Activated gamma-delta T cell treated with Interleukin-2 at 50 U/mL for 16 hours (primary cell): ENCODE results near the gene STARD3NL.
"Not testable (repeated sequence)": the region's sequence is repeated elsewhere in the genome, so short reads cannot be mapped to it uniquely, and the experiment has no call there.

ENCODE experiments used
- DNase-seq: peaks from one replicate; pipeline ENCODE4 v3.0.0-alpha.2; 2020

The STARD3NL gene, protein sequence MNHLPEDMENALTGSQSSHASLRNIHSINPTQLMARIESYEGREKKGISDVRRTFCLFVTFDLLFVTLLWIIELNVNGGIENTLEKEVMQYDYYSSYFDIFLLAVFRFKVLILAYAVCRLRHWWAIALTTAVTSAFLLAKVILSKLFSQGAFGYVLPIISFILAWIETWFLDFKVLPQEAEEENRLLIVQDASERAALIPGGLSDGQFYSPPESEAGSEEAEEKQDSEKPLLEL

DNA sequence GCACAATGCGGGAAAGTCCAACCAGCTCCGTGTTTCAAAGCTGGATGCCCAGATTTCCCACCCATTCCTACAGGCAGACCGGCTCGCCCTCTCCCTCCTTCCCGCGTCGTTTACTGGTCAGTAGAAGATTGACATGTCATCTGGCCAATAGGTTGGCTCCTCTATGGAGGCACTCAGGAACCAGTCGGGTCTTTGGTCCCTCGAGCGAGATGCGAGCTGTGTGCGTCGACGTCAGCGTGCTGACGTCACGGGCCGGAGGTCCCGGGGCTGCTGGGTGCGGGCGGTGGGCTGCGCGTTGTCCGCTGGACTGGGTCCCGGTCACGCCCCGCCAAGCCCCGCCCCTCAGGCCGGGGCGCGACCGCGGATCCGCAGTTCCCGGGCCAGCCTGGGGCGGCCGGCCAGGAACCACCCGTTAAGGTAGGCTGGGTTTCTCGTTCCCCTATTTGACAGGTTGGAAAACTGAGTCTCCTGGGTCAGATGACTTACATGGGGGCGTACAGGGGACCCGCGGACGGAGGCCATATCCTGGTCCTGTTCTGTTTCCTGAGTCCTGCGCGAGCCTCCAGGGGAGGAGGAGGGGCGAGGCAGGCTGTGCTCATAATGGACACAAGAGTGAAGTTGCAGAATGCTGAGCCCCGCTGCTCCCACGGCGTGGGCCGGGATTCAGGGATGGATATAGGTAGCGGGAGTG lies at the start of gene STARD3NL:
STARD3NL (plus strand) TSS at position 242 of the 691 bp plus-strand sequence. CDS start 29,260 bp downstream, outside the sequence.
- peak; percentile 89 for DNase-seq

DNA sequence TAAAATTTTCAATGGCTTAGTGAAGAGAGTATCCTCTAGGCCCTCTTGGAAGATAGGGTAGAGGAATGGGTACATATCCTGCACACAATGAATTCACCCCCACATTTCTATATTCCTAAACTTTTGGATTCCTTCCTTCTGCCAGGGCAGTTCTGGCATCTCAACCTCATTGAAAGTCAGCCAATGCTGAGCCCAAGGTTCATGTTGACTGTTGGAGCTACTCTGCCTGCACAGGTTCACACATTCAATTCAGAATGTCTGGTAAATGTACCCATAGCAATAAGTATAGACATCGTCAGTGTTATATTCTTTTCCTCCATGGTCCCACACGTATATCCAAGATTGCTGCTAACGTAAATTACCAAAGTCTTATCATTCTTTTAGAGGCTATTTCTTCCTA lies 48.9 kb upstream of the STARD3NL start:
- no peak for DNase-seq

DNA sequence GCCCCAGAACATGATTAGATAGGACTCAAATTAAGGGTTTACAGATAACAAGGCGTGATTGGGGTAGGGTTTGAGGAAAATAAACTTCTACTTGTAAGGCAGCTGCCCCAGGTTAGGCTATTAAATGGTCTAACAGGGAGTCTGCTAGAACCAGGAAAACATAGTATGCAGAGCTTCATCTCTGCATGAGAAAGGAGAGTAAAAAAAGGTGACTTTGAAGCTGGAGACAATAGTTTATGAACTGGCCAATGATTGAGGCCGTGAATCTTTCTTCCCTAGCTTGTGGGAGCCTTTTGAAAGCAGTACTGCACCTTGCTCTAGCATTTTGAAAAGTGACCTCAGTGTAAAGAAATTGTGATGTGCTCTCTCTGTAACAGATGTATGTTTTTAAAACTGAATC lies 48.5 kb upstream of the STARD3NL start:
- DNase-seq, result no peak

DNA sequence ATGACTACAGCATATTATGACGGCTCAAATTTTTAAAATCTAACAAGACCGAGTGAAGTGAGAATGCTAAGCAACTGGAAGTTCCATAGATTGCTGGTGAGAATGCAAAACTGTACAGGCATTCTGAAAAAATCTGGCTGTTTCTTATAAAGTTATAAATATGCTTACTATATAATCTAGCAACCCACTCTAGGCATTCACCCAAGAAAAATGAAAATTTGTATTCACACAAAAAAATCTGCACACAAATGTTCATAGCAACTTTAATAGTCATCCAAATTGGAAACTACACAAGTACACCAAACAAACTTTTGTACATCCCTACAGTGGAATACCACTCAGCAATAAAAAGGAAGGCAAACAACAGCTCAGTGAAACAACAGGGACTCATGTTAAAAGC lies 39.9 kb upstream of the STARD3NL start:
- DNase-seq, result no peak

DNA sequence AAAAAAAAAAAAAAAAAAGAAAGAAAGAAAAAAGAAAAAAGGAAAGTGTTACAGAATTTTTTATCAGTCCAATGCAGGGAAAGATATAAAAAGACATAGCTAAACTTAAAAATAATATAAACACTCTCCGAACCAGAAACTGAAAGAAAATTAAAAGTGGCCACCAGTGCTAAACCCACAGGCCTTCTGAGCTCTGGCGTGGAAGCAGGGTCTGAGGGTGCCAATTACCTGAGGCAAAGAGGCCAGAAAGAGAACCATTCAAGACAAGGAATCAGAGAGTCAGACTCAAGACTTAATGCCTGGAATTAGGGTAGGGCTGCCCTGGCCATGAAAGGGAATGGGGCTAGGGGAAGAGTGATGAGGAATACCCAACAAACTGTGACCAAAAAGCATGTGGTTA lies 36.9 kb upstream of the STARD3NL start:
- no peak for DNase-seq

DNA sequence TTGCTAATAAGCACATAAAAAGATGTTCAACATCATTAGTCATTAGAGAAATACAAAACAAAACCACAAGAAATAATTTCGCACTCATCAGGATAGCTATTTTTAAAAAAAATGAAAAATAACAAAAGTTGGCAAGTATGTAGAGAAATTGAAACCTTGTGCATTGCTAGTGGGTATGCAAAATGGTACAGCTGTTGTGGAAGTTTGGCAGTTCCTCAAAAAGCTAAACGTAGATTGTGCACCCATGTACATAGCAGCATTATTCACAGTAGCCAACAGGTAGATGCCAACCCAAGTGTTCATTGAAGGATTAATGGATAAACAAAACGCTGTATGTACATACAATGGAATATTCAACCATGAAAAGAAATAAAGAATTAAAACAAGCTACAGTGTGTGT lies 35.3 kb upstream of the STARD3NL start:
- no peak for DNase-seq

DNA sequence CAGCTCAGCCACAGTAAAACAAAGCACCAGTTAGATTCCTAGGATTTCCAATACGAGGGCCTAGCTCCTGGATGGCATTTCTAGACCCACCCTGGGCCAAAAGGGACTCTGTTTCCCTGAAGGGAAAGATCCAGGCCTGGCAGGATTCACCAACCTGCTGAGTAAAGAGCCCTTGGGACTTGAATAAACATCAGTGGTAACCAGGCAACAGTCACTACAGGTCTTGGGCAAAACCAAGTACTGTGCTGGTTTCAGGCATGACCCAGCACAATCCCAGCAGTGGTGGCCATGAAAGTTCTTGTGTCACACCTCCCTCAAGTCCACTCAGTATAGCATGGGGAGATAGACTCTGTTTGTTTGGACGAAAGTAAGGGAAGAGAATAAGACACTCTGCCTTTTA lies 31.0 kb upstream of the STARD3NL start:
- DNase-seq, result no peak

DNA sequence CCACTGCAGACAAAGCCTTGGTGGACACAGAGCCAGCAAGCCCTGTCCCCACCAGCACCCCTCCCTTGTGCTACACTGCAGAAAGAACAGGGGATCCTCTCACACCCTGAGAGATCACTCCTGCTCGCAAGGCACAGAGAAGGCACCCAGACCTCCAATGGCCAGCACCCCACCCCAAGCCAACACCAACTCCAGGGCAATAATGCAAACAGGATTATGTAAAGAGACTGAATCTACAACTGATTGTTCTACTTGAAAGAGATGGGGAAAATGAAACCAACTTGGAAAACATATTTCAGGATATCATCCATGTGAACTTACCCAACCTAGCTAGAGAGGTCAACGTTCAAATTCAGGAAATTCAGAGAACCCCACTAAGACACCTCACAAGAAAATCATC lies 26.5 kb upstream of the STARD3NL start:
- no peak for DNase-seq

DNA sequence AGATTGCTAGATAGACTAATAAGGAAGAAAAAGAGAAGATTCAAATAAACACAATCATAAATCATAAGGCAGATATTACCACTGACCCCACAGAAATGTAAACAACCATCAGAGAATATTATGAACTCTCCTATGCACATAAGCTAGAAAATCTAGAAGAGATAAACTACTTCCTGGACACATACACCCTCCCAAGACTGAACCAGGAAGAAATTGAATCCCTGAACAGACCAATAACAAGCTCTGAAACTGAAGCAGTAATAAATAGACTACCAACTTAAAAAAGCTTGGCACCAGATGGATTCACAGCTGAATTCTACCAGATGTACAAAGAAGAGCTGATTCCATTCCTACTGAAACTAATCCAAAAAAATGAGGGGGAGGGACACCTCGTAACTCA lies 24.5 kb upstream of the STARD3NL start:
- no peak for DNase-seq

DNA sequence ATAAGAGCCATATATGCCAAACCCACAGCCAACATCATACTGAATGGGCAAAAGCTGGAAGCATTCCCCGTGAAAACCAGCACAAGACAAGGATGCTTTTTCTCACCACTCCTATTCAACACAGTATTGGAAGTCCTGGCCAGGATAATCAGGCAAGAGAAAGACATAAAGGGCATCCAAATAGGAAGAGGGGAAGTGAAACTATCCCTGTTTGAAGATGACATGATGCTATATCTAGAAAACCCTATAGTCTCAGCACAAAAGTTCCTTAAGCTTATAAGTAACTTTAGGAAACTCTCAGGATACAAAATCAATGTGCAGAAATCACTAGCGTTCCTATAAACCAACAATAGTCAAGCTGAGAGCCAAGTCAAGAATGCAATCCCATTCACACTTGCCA lies 23.8 kb upstream of the STARD3NL start:
- DNase-seq, result no peak

DNA sequence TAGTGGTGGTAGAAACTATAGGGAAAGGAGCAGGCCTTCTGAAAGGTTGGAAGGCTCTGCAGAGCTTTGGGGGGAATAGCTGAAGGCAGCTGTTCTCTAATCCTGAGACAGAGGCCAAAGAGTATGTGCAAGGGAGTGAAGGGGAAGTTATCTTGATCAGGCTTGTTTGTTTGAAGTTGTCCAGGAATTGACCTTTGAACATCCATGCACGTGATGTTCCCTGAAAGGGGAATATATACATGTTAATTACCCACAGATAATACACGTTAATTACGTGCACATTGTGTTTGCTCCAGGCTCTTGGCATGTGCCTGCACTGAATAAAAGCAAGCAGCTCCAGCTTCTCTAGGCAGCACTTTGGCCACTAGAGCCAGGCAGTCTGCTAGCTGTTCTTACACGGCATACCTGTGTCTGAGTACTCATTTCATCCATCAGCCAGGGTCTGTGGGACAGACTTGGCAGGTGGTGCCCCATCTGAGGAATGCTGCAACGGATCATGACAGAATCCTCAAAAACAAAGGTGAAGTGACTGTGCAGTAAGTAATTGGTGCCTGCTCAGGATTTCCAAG lies 18.0 kb upstream of the STARD3NL start:
- no peak for DNase-seq

DNA sequence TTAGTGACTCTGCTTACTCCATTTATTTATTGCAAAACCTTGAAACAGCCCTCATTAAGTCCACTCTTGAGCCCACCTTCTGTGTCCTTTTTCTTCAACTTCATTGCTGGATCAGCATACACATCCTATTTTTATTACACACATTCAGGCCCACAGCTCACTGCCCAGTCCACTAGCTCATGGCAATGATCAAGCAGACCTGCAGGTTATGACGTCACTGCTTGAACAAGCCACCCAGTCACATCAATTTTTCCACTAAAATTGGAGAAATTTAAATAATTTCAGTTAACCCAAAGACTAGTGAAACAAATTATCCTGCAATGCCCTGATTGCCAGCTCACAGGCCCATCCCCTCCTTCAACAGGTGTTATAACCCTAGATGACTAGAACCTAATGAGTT lies 16.0 kb upstream of the STARD3NL start:
- no peak for DNase-seq

DNA sequence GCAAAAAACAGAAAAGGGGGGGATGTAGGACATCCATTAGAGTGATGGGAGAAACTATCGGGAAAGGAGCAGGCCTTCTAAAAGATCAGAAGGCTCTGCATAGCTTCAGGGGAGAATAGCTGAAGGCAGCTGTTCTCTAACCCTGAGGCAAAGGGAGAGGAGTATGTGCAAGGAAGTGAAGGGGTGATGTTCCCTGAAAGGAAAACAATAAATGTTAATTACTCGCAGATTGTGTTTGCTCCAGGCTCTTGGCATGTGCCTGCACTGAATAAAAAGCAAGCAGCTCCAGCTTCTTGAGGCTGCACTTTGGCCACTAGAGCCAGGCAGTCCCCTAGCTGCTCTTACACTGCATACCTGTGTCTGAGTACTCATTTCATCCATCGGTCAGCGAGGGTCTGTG lies 14.4 kb upstream of the STARD3NL start:
- DNase-seq, result no peak

DNA sequence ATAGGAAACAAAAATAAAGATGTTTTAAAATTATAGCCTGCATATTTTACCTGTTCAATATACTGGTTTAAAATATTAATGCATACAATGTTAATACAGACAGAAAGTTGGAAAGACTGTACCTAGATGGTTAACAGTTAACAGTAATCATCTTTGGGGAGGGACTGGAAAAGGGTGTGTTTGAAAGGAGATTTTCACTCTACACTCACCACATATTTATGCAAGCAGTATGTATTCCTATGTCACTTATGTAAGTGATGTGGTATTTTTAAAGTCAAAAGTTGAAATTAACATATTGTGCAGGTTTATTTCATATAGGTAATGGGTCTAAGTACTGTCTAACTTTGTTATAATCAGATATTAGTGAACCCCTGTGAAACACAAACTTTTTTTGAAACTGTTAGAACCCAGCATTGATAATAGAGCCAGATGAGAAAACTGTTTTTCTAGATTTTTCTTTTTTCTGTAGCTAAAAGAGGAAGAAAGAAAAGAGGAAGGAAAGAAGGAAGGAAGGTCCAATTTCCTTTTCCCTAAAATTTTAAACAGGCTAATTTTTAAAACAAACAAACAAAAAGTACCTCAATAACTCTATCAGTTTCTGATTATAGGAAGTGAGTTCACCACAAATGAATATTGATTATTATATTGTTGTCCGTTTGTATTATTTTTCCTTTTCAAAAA lies 9.0 kb upstream of the STARD3NL start:
- DNase-seq, result no peak

DNA sequence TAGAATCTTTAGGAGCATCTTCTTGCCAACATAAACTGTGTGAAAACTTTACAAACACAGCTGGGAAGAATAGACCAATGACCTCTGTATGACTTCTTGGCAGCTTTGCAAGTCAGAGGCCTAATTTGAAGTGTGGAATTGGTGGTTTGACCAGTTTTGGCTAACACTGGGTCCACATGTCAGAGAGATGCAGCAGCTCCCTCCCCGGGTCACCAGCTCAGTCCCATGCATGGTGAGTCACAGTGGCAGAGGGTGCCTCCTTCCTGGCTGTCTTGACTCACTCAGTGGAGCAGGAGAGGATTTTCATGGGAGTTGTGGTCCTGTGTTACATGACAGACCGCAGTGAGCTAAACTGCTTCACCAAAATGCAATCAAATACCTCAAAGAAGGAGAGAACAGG lies 8.2 kb upstream of the STARD3NL start:
- DNase-seq, result no peak

DNA sequence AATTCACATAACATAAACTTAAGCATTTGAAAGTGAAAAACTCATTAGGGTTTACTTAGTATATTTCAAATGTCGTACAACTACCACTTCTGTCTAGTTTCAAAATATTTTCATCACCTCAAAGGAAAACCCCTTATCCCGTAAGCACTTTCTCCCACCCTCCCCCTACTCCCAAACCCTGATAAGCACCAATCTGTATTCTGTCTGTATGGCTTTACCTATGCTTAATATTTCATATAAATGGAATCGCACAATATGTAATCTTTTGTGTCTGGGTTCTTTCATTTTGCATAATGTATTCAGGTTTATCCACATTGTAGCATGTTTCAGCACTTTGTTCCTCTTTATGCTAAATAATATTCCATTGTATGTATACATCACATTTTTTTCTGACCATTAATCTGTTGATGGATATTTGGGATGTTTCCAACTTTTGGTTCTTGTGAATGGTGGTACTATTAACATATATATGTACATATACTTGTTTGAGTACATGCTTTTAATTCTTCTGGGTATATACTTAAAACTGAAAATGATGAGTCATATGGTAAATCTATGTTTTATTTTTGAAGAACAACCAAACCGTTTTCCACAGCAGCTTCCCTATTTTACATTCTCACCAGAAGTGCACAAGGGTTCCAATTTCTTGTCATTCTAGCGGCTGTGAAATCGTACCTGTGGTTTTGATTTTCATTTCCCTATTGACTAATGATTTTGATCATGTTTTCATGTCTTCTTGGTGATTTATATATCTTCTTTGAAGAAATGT lies 6.2 kb upstream of the STARD3NL start:
- no peak for DNase-seq

DNA sequence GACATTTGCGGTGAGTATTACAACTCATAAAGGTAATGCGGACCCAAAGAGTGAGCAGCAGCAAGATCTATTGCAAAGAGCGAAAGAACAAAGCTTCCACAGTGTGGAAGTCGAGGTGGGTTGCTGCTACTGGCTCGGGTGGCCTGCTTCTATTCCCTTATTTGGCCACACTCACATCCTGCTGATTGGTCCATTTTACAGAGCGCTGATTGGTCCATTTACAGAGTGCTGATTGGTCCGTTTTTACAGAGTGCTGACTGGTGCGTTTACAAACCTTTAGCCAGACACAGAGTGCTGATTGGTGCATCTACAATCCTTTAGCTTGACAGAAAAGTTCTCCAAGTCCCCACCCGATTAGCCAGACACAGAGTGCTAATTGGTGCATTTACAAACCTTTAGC lies 2.5 kb upstream of the STARD3NL start:
- DNase-seq, result not testable (repeated sequence)

DNA sequence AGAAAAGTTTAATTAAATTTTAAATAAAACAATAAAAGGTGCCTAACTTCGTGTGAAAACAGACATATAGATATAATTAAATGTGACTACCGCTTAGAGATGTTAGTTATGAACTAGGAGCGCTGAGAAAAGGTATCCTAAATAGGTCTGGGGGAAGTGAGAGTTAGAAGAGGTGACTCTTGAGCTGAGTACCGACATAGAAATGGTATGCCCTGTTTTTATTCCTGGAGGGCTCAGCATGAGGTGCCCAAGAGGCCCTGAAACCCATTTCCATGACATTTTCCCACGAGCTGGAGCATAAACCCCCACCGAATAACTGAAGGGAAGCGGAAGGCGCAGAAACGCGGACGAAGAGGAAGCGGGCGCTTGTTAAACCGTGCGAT lies 433 bp upstream of the STARD3NL start:
- no peak for DNase-seq

DNA sequence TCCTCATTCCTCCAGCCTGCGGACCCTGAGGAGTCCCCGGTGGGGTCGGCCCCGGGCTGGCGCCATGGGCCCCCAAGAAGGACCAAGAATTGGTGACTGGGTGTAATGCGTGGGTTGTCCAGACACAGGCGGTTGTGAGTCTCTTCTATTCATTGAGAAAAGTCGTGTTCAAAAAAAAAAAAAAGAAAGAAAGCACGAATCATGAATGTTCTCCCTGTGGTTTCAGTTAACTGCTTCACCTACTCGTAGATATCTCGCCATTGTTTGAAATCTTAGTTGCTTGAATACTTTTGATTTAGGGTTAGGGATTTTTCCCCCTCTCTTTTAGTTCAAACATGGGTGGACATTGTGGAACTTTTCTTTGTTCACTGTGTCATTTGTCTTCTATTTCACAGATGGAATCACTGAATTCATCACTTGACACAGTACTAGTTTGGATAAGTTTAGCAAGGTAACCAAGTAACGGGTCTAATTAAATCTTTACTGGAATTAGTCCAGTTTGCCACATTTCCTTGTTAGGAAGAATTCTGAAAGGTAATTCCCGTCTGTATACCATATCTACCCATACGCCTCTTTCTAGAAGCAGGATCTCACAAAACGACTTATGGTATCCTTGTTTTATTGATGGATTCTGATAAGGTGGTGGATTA lies 775 bp downstream of the STARD3NL start:
- DNase-seq, result peak; percentile 21

DNA sequence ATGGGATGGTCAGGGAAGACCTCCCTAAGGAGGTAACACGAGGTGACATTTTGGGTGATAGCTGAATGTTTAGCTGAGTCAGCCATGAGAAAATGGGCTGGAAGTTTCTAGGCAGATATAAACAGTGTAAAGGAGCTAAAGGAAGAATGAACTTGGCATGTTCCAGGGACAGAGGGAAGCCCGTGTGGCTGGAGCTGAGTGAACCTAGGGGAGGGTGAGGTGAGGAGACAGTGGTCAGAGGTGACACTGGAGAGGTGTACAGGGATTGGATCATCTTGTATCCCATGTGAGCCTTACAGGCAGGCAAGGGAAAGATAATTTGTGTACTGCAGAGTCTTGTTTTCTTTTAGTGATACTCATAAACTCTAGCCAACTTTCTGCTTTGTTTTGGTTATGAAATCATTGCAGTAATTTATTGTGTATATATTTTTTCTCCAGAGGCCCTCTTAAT lies 1.8 kb downstream of the STARD3NL start:
- DNase-seq, result no peak

DNA sequence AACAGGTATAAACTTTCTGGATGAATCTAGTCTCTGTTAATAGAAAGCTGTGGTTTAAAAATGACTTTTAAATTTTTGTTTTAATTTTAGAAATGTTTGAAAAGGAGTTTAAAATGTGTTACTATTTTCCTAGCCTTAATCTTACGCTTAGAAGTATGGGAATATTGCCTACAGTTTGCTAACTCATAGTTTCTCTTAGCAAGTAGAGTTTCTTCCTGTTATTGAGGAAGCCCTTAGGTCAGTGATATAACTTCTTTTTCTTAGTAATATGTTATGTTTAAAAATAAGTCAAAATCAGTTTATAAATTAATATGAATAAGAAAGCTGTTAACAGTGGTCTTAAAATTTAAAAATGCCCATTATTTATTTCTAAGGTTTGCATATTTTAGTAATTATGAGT lies 3.1 kb downstream of the STARD3NL start:
- DNase-seq, result no peak

DNA sequence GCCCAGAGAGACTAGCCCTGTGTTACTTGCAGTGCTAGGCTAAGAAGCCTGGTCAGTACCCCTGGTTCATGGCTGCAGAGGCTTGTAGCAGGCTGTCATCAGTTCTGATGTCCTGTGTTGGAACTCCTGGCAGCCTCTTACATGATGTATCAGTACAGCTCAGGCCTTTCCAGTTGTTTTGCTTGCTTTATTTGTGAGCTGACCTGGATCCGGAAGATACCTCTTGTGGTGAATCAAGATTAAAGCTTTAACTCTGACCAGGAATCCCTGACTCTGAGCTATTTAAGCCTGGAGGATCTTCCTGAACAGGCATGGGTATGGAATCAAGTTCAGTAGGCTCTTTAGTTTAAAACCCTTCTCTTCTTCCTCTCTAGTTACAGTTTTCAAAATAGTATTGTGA lies 4.4 kb downstream of the STARD3NL start:
- DNase-seq, result no peak
